HepG2 (cell line): ENCODE measurements around the gene ENSA. TPM values are rescaled to one million over a fixed set of nuclear protein-coding genes. Genes with fewer than 3 reads are reported as not detected.
A peak's percentile ranks its signal among the peaks of the same experiment; 100 is the strongest.

ENCODE experiments used
- ATF4 ChIP-seq, 2 experiments: fragments of 450-650 bp in 1 of 2; sonication (generic) in 1 of 2; formaldehyde crosslinking; IDR thresholded peaks; 2 replicates each; pipeline versions ENCODE4 v1.5.0 to v1.8.0; 2020 to 2022; ENCODE audit warnings: mild to moderate bottlenecking in 1 of 2, missing genetic modification reagents in 1 of 2
- DR1 ChIP-seq: sonication (generic); formaldehyde crosslinking; IDR thresholded peaks from 2 replicates; pipeline ENCODE4 v1.8.0; 2021; ENCODE audit warnings: mild to moderate bottlenecking, missing genetic modification reagents, inconsistent platforms
- KMT2A ChIP-seq: sonication (generic); formaldehyde crosslinking; IDR thresholded peaks from 2 replicates; pipeline ENCODE4 v1.4.0; 2020; ENCODE audit warnings: missing genetic modification reagents
- MAFG ChIP-seq: sonication (generic); formaldehyde crosslinking; IDR thresholded peaks from 2 replicates; pipeline ENCODE4 v1.5.1; 2020; ENCODE audit warnings: mild to moderate bottlenecking, missing genetic modification reagents
- MEIS1 ChIP-seq: sonication (generic); formaldehyde crosslinking; IDR thresholded peaks from 2 replicates; pipeline ENCODE4 v1.9.0; 2021; ENCODE audit warnings: mild to moderate bottlenecking, missing genetic modification reagents, moderate library complexity, borderline replicate concordance
- MEIS2 ChIP-seq: sonication (generic); formaldehyde crosslinking; IDR thresholded peaks from 2 replicates; pipeline ENCODE4 v1.9.0; 2021; ENCODE audit warnings: mild to moderate bottlenecking, missing genetic modification reagents
- PAWR ChIP-seq: sonication (generic); formaldehyde crosslinking; IDR thresholded peaks from 2 replicates; pipeline ENCODE4 v1.4.0; 2020; ENCODE audit warnings: missing genetic modification reagents, mild to moderate bottlenecking, borderline replicate concordance
- POLR2A ChIP-seq, 2 experiments: IDR thresholded peaks; 2 replicates each; pipeline ENCODE4 v1.6.1; 2011; ENCODE audit warnings: low read depth in 2 of 2, low read length in 2 of 2, mild to moderate bottlenecking in 1 of 2, moderate library complexity in 1 of 2; ENCODE audit not compliant: insufficient read depth in 1 of 2
- REST ChIP-seq, 2 experiments: IDR thresholded peaks; 2 replicates each; pipeline ENCODE4 v1.6.1; 2011 to 2012; ENCODE audit warnings: low read length in 2 of 2, borderline replicate concordance in 1 of 2, low read depth in 1 of 2, mild to moderate bottlenecking in 1 of 2, moderate library complexity in 1 of 2
- SNAI1 ChIP-seq: sonication (generic); formaldehyde crosslinking; IDR thresholded peaks from 2 replicates; pipeline ENCODE4 v1.5.0; 2020; ENCODE audit warnings: mild to moderate bottlenecking, missing genetic modification reagents, borderline replicate concordance
- TRIM22 ChIP-seq: fragments of 450-650 bp; IDR thresholded peaks from 2 replicates; pipeline ENCODE4 v1.6.1; 2017
- UBTF ChIP-seq: sonication (generic); formaldehyde crosslinking; IDR thresholded peaks from 2 replicates; pipeline ENCODE4 v1.4.0; 2020; ENCODE audit warnings: mild to moderate bottlenecking, missing genetic modification reagents
- ZKSCAN8 ChIP-seq: IDR thresholded peaks from 2 replicates; pipeline ENCODE4 v1.6.1; 2016; ENCODE audit warnings: borderline replicate concordance, missing genetic modification reagents, missing compliant biosample characterization
- ZMAT5 ChIP-seq: sonication (generic); formaldehyde crosslinking; IDR thresholded peaks from 2 replicates; pipeline ENCODE4 v1.5.0; 2020; ENCODE audit warnings: mild to moderate bottlenecking, low read depth, missing genetic modification reagents, borderline replicate concordance
- ZNF329 ChIP-seq: sonication (generic); formaldehyde crosslinking; IDR thresholded peaks from 2 replicates; pipeline ENCODE4 v1.9.0; 2021; ENCODE audit warnings: low read depth, mild to moderate bottlenecking, missing genetic modification reagents
- ZNF740 ChIP-seq: sonication (generic); formaldehyde crosslinking; IDR thresholded peaks from 2 replicates; pipeline ENCODE4 v1.4.0; 2020; ENCODE audit warnings: missing genetic modification reagents
- ZNF782 ChIP-seq: sonication (generic); formaldehyde crosslinking; IDR thresholded peaks from 2 replicates; pipeline ENCODE4 v1.4.0; 2020; ENCODE audit warnings: missing genetic modification reagents, mild to moderate bottlenecking, borderline replicate concordance
- ZNF784 ChIP-seq: sonication (generic); formaldehyde crosslinking; IDR thresholded peaks from 2 replicates; pipeline ENCODE4 v1.5.1; 2020; ENCODE audit warnings: missing genetic modification reagents, mild to moderate bottlenecking, borderline replicate concordance
- ZSCAN20 ChIP-seq: sonication (generic); formaldehyde crosslinking; IDR thresholded peaks from 2 replicates; pipeline ENCODE4 v1.4.0; 2020; ENCODE audit warnings: missing genetic modification reagents, mild to moderate bottlenecking, borderline replicate concordance
- polyA plus RNA-seq, 8 experiments: library from polyadenylated mRNA; depleted of rRNA in 3 of 8; stranded (reverse) in 7 of 8; unstranded in 1 of 8; fragments of >200 nt; fragmentation: Illumina TruSeq in 4 of 8; extraction: Trizol in 4 of 8; gene quantifications; 2 replicates each; pipeline versions ENCODE4 v1.2.1 to v1.2.3, GENCODE V29; 2011 to 2016; ENCODE audit warnings: low read depth in 4 of 8, missing spikeins in 1 of 8, mixed read lengths in 1 of 8; ENCODE audit not compliant: insufficient read depth in 1 of 8
- total RNA-seq, 5 experiments: library from RNA; depleted of rRNA; stranded (reverse); fragments of >200 nt; fragmentation: Illumina TruSeq; extraction: Trizol; gene quantifications; 2 replicates each; pipeline ENCODE4 v1.2.3, GENCODE V29; 2016; ENCODE audit warnings: low read depth in 1 of 5

ENSA gene
- total and polyA plus RNA-seq, 2 of the 13 experiments (the other 11 are each of a cell fraction or from before 2014, with no cell fraction given): 54.5 to 111 TPM

- no peak for TF ChIP-seq REST (IDR thresholded peaks at IDR 0.05; ENCODE audit: borderline replicate concordance in 1 of 2, low read depth in 1 of 2, low read length in 2 of 2)
- TF ChIP-seq ZMAT5 (CRISPR knock-in tag): no peak
- no peak for TF ChIP-seq ZSCAN20
- TF ChIP-seq ZNF784 (CRISPR knock-in tag): no peak
- no peak for TF ChIP-seq ZNF329 (CRISPR knock-in tag)
- TF ChIP-seq KMT2A (CRISPR knock-in tag): no peak
- TF ChIP-seq ZNF782 (CRISPR knock-in tag): no peak
- no peak for TF ChIP-seq ATF4 (CRISPR knock-in tag; IDR thresholded peaks at IDR 0.05)
- TF ChIP-seq UBTF (CRISPR knock-in tag): no peak
- no peak for TF ChIP-seq MEIS2 (CRISPR knock-in tag)
- no peak for TF ChIP-seq TRIM22
- TF ChIP-seq MEIS1 (CRISPR knock-in tag): no peak
- peak in 1 of 2 experiments; percentile 72; a peak in 1 of 4 replicates for TF ChIP-seq POLR2A (IDR thresholded peaks at IDR 0.05; ENCODE audit: insufficient read depth in 1 of 2, low read depth in 2 of 2, low read length in 2 of 2)
- TF ChIP-seq ZKSCAN8 (CRISPR knock-in tag): no peak
- no peak for TF ChIP-seq ZNF740 (CRISPR knock-in tag)
- no peak for TF ChIP-seq SNAI1 (CRISPR knock-in tag)
- TF ChIP-seq DR1 (CRISPR knock-in tag): no peak
- no peak for TF ChIP-seq PAWR (CRISPR knock-in tag)
- TF ChIP-seq MAFG: no peak
Measured at GRCh38 chr1:150576794-150577556, 52.4 kb downstream of the ENSA start (continued).
